ENCODE measurements around the gene RGS11.
A peak's percentile ranks its signal among the peaks of the same experiment; 100 is the strongest.
"Not testable (repeated sequence)": the region's sequence is repeated elsewhere in the genome, so short reads cannot be mapped to it uniquely, and the experiment has no call there.

Gene RGS11

DNA sequence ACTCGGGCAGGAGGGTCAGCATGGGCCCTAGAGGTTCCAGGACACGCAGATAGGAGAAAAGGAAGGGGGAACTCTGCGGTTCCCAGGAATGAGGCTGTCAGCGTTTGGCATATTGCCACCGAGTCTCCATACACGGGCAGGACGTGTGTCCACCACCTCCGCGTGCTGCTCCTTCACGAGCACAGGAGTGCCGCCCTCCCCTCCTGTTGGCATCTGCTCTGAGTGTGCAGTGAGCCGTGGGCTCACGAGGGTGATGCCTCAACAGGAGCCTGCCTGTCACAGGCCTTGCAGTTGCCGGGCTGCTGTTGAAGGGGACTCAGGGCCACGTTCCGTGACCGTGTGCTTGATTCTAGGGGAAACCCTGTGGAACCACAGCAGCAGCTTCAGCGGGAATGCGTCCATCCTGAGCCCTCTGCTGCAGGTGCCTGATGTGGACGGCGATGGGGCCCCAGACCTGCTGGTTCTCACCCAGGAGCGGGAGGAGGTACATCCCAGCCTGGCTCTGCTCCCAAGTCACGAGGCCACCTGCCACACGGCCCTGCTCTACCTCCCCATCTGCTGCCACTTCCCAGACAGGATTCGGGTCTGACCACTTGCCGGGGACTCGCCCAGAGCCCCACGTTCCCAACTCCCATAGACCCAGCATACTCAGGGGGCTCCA lies 14.6 kb downstream of the RGS11 start:
- DNase-seq = peak; percentile 78

DNA sequence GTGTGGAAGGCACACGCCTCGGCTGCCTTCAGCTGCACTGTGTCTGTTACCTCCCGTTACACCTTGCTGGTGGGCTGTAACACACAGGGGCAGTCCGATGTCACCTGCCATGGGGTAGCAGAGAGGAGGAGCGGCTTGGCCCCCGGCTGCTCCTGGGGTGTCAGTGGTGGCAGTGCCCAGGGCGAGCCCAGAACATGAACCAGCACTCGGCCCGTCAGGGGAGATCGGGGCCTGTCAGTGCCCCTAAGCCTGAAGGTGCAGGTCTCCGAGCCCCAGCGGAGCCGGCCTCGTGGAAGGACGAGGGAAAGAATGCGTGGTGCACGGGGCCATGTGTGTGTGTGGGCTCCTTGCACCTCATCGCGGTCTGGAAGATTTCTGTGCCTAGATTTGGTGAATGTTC lies 15.4 kb downstream of the RGS11 start:
- DNase-seq = no peak

DNA sequence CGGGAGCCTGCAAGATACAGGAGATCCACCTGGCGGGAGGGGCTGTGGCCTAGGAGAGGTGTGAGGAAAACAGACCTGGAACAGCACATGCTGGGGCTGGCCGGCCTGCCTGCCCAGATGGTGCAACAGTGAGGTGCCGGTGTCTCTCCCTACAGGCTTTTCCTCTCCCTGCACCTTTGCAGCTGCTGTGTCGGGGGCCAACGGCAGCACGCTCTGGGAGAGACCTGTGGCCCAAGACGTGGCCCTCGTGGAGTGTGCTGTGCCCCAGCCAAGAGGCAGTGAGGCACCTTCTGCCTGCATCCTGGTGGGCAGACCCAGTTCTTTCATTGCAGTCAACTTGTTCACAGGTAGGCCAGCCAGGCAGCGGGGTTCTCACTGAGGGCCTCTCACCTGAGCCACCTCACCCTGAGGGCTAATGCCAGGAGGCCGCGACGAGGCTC lies 15.9 kb downstream of the RGS11 start:
- peak; percentile 61 for DNase-seq

DNA sequence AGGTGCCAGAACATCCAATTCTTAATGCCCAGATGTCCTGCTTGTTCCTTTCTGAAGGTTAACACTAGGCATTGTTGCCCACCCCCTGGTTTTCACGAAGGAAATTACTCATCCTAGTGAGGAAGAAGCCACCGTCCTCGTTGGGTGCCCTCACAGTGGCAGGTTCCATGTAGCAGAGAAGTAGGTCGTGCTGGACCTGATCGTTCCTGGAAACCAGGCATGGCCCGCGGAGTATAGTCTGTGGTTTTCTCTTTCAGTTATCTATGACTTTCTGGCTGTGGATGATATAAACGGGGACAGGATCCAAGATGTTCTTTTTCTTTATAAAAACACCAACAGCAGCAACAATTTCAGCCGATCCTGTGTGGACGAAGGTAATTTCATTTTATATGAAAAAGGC lies 16.5 kb downstream of the RGS11 start:
- no peak for DNase-seq

GRCh38 chr16:258091-258490 lies 17.7 kb downstream of the RGS11 start:
- DNase-seq = not testable (repeated sequence)

DNA sequence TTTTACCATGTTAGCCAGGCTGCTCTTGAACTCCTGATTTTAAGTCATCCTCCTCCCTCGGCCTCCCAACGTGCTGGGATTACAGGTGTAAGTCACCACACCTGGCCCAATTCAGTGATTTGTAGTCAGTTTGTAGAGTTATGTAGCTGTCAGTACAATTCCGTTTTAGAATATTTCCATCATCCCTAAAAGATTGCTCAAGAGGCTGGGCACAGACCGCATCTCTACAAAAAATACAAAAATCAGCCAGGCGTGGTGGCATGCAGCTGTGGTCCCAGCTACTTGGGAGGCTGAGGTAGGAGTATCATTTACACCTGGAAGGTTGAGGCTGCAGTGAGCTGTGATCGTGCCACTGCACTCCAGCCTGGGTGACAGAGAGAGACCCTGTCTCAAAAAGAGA lies 20.6 kb downstream of the RGS11 start:
- no peak for DNase-seq

- DNase-seq = no peak
These were observed 21.3 kb downstream of the RGS11 start for GRCh38 chr16:254461-254860.

- DNase-seq = no peak
These were observed 21.9 kb downstream of the RGS11 start for GRCh38 chr16:253833-254232.

- no peak for DNase-seq
These were observed 23.1 kb downstream of the RGS11 start for GRCh38 chr16:252366-253337.

- DNase-seq = no peak
These were observed 26.3 kb downstream of the RGS11 start for GRCh38 chr16:249431-249830.

DNA sequence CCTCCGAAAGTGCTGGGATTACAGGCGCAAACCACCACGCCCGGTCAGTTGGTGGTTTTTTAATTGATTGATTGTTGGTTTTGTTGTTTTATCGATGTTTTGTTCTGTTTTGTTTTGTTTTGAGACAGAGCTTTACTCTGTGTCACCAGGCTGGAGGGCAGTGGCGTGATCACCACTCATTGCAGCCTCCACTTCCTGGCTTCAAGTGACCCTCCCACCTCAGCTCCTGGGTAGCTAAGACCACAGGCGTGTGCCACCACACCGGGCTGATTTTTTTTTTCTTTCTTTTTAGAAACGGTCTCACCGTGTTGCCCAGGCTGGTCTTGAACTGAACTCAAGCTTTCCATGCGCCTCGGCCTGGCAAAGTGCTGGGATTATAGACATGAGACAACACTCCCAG lies 28.7 kb downstream of the RGS11 start:
- no peak for DNase-seq

- no peak for DNase-seq
These were observed 30.6 kb downstream of the RGS11 start for GRCh38 chr16:245105-245504.

DNA sequence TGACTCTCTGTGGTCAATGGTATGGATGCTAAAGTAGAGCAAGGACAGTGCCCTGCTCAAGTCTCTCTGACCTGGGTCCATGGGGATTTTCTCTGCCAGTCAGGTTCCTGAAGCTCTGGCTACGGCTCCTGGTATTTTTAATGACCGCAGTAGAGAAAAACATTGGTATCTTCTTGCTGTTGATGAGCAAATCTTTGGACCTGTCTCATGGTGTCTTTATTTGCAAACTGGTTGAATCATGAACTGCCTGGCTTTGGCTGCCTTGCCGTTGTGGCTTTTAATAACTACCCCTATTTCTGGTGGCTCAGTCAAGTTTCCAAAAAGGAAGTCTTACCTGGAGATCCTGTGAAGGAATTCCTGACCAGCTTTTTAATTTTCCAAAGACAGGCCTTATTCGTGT lies 32.4 kb downstream of the RGS11 start:
- DNase-seq = no peak

- DNase-seq = no peak
These were observed 33.5 kb downstream of the RGS11 start for GRCh38 chr16:242281-242680.

DNA sequence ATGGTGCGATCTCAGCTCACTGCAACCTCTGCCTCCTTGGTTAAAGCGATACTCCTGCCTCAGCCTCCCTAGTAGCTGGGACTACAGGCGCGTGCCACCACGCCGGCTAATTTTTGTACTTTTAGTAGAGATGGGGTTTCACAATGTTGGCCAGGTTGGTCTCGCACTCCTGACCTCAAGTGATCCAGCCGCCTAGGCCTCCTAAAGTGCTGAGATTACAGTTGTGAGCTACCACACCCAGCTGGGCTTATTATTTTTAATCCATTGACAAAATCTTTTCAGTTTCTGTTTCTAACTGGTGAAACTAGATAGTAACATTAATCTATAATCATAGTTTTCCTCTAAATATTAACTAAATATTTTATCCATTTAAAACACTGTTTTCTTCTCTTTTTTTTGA lies 35.2 kb downstream of the RGS11 start:
- no peak for DNase-seq

DNA sequence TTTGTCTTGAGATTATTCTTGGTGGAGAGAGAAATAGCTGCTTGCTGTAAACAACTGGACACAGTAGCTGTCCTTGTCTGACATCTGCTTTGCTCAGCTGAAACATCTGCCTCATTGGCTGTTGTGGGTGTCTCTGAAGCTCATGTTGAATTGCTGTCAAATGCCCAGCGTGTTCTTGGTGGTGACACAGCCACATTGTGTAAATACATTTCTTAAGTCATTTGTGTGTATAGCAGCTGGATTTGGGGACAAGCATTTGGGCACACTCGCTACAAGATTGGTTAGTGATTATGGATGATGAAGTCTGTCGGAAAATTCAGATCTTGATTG lies 35.8 kb downstream of the RGS11 start:
- no peak for DNase-seq

- DNase-seq = peak; percentile 95
These were observed 41.1 kb downstream of the RGS11 start, which contains the start of gene FAM234A for GRCh38 chr16:234468-235305. Gene FAM234A, plus strand, starts transcription at chr16:234821. Its CDS starts 19,593 bp downstream, at chr16:254414.

DNA sequence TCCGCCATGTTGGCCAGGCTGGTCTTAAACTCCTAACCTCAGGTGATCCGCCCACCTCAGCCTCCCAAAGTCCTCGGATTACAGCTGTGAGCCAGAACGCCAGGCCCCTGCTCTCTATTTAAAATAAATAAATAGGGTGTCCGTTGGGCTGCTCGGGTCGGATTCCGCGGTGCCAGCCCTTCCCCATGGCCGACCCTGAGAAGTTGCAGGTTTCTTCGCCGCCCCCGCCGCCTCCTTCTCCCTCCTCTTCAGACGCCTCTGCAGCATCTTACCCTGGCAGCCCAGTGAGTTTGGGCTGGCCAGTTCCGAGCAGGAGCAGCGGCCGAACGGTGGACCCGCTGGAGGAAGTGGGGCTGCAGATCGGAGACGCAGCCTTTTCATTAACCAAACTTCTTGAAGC lies 44.8 kb downstream of the RGS11 start:
- DNase-seq = no peak

- not testable (repeated sequence) for DNase-seq
These were observed 45.4 kb downstream of the RGS11 start for GRCh38 chr16:230351-230750.

DNA sequence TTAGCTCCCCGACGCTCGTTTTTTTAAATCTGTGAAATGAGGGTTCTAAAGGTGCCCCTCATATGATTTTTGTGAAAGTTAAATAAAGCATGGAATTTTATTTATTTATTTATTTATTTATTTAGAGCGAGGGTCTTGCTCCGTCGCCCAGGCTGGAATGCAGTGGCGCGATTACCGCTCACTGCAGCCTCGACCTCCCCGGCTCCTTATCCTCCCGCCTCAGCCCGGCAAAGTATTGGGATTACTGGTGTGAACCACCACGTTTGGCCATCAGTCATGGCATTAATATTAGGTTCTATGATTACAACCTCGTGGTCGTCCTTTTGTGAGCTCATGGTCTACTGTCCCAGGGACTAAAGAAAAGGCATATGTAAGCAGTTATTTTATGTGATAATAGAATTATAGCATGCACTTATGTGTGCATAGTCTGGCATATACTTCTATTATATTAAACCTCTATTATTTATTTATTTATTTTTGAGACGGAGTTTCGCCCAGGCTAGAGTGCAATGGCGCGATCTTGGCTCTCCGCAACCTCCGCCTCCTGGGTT lies 45.9 kb downstream of the RGS11 start:
- no peak for DNase-seq

DNA sequence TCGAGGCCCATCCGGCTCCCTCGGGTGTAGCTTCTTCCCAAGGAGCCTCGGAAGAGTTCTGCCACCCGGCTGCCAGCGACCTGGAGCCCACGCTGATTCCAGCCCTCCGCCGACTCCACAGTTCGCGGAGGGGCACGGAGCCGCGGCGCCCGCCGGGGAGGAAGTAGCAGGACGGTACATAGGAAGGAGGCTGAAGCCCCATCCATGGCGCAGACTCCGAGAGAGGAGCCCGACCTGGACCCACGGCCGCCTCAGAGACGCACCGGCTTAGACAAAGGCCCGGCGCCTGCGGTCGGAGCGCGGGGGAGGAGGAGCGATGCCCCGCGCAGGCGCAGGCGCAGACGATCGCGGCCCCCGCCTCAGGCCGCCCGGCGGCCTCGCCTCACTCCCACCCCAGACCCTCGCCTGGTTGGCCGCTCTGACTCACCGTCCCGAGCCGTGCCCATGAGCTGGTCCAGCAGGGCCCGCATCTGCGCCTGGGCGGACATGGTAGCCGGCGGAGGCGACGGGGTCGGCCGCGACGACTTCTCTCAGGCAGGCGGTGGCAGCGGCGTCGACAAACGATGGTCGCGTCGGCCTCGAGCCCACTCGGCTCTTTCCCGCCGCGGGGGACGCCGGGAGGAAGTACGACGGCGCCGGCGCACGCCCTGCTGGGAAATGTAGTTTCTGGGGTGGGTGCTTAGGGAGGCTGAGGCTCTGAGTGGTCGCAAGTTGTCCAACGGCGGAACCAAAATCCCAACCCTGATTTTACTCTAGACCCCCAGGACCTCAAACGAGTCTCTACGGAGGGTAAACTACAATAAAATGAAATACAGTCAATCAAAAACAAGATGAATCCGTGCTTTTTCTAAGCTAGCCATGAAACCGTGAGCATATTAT lies 46.7 kb downstream of the RGS11 start, which contains the start of gene LUC7L:
Gene LUC7L, minus strand, starts transcription at position 598 of the 879 bp plus-strand sequence. Its CDS starts 110 bp downstream, at position 488.
- peak; percentile 88 for DNase-seq
